ENCODE measurements around the gene INAFM2.

Gene INAFM2

DNA sequence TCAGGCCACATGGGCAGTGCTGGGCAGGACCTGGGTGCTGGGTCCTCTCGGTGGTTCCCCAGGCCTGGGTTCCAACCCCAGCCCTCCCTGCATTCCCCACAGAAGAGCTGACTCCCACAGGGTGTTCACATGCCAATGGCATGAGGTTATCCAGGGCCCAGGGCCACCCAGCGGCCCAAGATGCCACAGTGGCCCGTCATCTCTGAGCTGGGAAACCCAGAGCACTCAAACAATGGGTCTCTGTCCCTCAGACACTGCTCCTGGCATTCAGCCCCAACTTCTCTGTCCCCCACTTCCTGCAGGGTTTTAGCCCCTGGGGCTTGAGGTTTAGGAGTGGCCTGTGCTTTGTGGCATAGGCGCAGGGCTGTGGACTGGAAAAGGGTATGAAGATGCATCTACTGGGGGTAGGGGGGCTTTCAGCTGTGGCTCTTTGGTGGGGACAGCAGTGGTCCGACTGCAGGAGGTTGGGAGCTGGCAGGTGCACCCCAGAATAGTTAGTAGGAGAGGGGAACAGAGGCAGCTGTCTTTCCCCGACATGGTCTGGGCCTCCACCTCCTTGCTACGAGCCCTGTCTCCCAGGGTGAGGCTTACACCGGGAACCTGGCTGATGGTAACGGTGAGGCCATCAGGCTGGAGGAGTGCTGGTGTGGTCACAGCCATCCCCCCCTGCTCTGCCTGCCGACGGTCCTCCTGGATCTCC, 15.6 kb downstream of the INAFM2 start:
- no peak for DNase-seq (ENCODE audit: low read depth)
- no peak for TF ChIP-seq MYC (IDR thresholded peaks at IDR 0.05; ENCODE audit: low read depth, low read length)
- TF ChIP-seq MAX (IDR thresholded peaks at IDR 0.05; ENCODE audit: low read depth, low read length): no peak
- TF ChIP-seq POLR2A (IDR thresholded peaks at IDR 0.05; ENCODE audit: extremely low read depth, insufficient read length): no peak
- no peak for TF ChIP-seq CTCF (IDR thresholded peaks at IDR 0.05; ENCODE audit: low read depth, low read length)
- H3K4me3 ChIP-seq (ENCODE audit: low read depth, low read length): no peak overlapping the region

DNA sequence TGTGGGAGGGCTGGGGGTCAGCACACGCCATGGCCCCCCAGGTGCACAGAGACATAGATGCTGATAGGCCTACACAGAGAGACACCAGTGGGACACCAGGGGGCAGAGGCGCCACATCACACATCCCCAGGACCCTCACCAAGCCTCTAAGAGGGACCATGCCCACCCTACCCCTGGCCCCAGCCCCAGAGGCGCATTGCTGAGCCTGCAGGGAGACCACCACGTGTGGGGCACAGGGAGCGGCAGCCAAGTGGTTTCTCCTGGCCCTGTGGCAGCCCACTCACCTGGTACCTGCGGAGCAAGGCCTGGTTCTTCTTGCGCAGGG, 16.1 kb downstream of the INAFM2 start:
- TF ChIP-seq MYC (IDR thresholded peaks at IDR 0.05; ENCODE audit: low read depth, low read length) (no peak), CTCF (IDR thresholded peaks at IDR 0.05; ENCODE audit: low read depth, low read length) (no peak), POLR2A (IDR thresholded peaks at IDR 0.05; ENCODE audit: extremely low read depth, insufficient read length) (no peak)

GRCh38 chr15:40340038-40340739, 16.7 kb downstream of the INAFM2 start:
- no peak for TF ChIP-seq CTCF (IDR thresholded peaks at IDR 0.05; ENCODE audit: low read depth, low read length)
- TF ChIP-seq POLR2A (IDR thresholded peaks at IDR 0.05; ENCODE audit: extremely low read depth, insufficient read length): no peak
- TF ChIP-seq MAX (IDR thresholded peaks at IDR 0.05; ENCODE audit: low read depth, low read length): no peak
- no peak overlapping the region for H3K4me3 ChIP-seq (ENCODE audit: low read depth, low read length)
- no peak for DNase-seq (ENCODE audit: low read depth)

More for the DNA sequence above, 16.1 kb downstream of the INAFM2 start:
- no peak for DNase-seq (ENCODE audit: low read depth)
- no peak overlapping the region for H3K4me3 ChIP-seq (ENCODE audit: low read depth, low read length)

DNA sequence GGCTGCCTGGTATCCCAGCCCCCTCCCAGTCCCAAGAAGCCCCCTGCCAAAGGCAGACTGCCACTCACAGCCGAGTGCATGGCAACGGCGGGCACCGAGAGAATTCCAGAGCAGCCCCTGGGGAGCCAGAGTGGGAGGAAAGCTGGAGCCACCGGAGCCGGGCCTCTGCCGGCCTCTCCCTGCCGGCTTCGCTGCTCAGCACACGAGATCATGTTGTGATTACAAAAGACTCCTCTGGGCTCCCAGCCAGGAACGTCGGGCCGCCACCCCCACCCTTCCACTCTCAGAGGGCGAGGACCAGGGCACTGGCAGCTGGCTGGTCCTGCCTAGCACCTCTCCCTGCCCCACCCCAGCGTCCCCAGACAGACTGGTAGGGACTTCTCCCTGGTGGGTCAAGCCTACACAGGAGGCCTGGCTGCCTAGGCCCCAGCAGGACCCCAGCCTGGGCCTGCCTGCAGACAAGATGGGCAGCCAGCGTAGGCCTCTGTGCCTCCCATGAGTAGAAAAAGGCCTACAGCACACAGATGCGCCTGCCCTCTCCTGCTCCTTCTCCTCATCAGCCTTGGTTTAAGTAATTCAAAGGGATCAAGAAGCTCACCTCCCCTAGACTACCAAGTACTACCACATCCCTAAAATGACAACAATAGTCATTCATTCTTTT, 17.4 kb downstream of the INAFM2 start, which contains the start of gene CCDC9B:
CCDC9B (minus strand) TSS at position 200 of the 661 bp plus-strand sequence; CDS start at position 80, 120 bp downstream.
- H3K4me3 ChIP-seq (ENCODE audit: low read depth, low read length): no peak within 1 kb of the TSS
- TF ChIP-seq POLR2A (IDR thresholded peaks at IDR 0.05; ENCODE audit: extremely low read depth, insufficient read length): no peak
- TF ChIP-seq MAX (IDR thresholded peaks at IDR 0.05; ENCODE audit: low read depth, low read length): no peak
- no peak for TF ChIP-seq MYC (IDR thresholded peaks at IDR 0.05; ENCODE audit: low read depth, low read length)
- TF ChIP-seq CTCF (IDR thresholded peaks at IDR 0.05; ENCODE audit: low read depth, low read length): no peak
- no peak for DNase-seq (ENCODE audit: low read depth)

DNA sequence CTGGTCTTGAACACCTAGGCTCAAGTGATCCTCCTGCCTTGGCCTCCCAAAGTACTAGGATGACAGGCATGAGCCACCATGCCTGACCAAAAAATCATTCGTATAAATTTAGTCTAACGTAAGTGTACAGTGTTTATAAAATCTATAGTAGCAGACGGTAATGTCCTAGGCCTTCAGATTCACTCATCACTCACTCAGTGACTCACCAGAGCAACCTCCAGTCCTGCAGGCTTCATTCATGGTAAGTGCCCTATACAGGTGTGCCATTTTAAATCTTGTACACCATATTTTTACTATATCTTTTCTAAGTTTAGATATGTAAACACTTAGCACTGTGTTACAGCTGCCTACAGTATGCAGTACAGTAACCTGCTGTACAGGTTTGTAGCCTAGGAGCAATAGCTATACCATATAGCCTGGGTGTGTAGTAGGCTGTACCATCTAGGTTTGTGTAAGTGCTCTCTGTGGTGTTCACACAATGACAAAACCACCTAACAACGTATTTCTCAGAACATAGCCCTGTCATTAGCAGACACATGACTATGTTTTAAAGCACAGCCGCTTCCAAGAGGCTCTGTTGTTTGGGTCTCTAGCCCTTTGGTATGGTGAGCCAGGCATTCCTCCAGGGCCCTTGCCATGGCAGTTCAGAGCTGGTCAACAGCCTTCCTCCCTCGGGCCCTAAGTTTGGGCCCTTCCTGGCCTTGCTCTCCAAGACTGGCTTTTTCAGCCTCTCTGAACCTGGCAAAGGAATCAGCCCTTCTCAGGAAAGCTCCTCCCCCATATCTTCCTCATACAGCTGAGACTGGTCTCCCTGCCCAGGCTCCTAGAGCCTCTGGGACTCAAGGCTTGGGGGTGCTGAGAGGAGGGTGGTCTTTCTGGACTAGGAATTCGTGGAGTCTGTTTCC, 19.2 kb downstream of the INAFM2 start:
- no peak for DNase-seq (ENCODE audit: low read depth)
- H3K4me3 ChIP-seq (ENCODE audit: low read depth, low read length): no peak overlapping the region
- TF ChIP-seq POLR2A (IDR thresholded peaks at IDR 0.05; ENCODE audit: extremely low read depth, insufficient read length) (no peak), MYC (IDR thresholded peaks at IDR 0.05; ENCODE audit: low read depth, low read length) (no peak), CTCF (IDR thresholded peaks at IDR 0.05; ENCODE audit: low read depth, low read length) (no peak), MAX (IDR thresholded peaks at IDR 0.05; ENCODE audit: low read depth, low read length) (no peak)
